Fibroblast of mammary gland (primary cell): Measurements from ENCODE around the gene TAPBPL.

ENCODE experiments used
- DNase-seq: peaks from one replicate; pipeline ENCODE4 v3.0.0-alpha.2; 2010; ENCODE audit warnings: low read depth
- H3K4me3 ChIP-seq: 2 replicates; pipeline ENCODE4 v1.5.1; 2011; ENCODE audit warnings: low read depth, mild to moderate bottlenecking, low read length, moderate library complexity; ENCODE audit not compliant: control insufficient read depth
- TF ChIP-seq, protein P1 (sequence below): conservative IDR thresholded peaks from 2 replicates; pipeline ENCODE4 v1.5.1; 2011; ENCODE audit warnings: low read depth, low read length, inconsistent platforms; ENCODE audit not compliant: control insufficient read depth, insufficient read depth

The TAPBPL gene

DNA sequence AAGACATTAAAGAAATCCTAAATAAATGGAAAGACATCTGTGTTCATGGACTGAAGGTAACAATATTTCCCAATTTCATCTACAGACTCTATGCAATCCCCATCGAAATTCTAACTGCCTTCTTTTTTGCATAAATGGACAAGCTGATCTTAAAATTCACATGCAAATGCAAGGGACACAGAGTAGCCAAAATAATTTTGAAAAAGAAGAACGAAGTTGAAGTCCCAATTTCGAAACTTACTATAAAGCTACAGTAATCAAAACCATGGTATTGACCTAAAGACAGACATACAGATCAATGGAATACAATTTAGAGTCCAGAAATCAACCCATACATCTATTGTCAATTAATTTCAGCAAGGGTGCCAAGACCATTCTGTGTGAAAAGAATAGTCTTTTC lies 23.5 kb upstream of the TAPBPL start:
- TF ChIP-seq, protein P1, sequence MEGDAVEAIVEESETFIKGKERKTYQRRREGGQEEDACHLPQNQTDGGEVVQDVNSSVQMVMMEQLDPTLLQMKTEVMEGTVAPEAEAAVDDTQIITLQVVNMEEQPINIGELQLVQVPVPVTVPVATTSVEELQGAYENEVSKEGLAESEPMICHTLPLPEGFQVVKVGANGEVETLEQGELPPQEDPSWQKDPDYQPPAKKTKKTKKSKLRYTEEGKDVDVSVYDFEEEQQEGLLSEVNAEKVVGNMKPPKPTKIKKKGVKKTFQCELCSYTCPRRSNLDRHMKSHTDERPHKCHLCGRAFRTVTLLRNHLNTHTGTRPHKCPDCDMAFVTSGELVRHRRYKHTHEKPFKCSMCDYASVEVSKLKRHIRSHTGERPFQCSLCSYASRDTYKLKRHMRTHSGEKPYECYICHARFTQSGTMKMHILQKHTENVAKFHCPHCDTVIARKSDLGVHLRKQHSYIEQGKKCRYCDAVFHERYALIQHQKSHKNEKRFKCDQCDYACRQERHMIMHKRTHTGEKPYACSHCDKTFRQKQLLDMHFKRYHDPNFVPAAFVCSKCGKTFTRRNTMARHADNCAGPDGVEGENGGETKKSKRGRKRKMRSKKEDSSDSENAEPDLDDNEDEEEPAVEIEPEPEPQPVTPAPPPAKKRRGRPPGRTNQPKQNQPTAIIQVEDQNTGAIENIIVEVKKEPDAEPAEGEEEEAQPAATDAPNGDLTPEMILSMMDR = no peak
- DNase-seq = no peak
- H3K4me3 ChIP-seq = no peak overlapping the region

GRCh38 chr12:6430124-6430989 lies 21.5 kb upstream of the TAPBPL start:
- peak; percentile 99 for DNase-seq
- H3K4me3 ChIP-seq = peak overlapping the region; percentile 18
- TF ChIP-seq, protein P1 = no peak

DNA sequence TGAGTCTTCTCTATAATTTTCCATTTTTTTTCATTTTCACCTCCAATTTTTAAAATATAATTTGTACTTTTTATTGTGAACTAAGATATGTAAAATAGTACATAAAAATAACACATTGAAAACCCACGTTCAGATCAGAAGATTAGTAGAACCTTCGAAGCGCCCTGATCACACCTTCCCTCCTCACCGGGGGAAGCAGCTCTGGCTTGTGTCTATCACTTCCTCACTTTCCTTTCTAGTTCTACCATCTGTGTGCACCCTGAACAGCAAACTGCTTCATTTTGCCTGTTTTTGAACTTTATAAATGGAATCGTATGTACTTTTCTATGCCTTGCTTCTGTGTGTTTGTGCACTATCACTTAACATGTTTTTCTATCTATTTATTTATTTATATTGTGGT lies 18.9 kb upstream of the TAPBPL start:
- DNase-seq = no peak
- TF ChIP-seq, protein P1 = no peak
- no peak overlapping the region for H3K4me3 ChIP-seq

GRCh38 chr12:6434205-6435140 lies 17.4 kb upstream of the TAPBPL start:
- TF ChIP-seq, protein P1 = no peak
- no peak overlapping the region for H3K4me3 ChIP-seq
- DNase-seq = no peak

- TF ChIP-seq, protein P1 = no peak
- no peak for DNase-seq
- no peak overlapping the region for H3K4me3 ChIP-seq
These were observed 15.7 kb upstream of the TAPBPL start for GRCh38 chr12:6435961-6436715.

GRCh38 chr12:6437586-6437985 lies 14.3 kb upstream of the TAPBPL start:
- TF ChIP-seq, protein P1 = no peak
- no peak overlapping the region for H3K4me3 ChIP-seq
- no peak for DNase-seq
